HG02840 (cell line): ENCODE results near the gene ZNF738.

Experiments used
- ATAC-seq: cut with Tn5 transposase; IDR thresholded peaks from one replicate; pipeline ENCODE4 v1.9.1; 2021; ENCODE audit warnings: mild to moderate bottlenecking, moderate library complexity, moderate number of reproducible peaks; ENCODE audit not compliant: unreplicated experiment, low FRiP score

Gene ZNF738

GRCh38 chr19:21410166-21410565 lies 51.4 kb downstream of the ZNF738 start:
- no peak for ATAC-seq

GRCh38 chr19:21422244-21422643 lies 63.4 kb downstream of the ZNF738 start:
- ATAC-seq: no peak

- ATAC-seq: no peak
These were observed 64.5 kb downstream of the ZNF738 start for GRCh38 chr19:21423057-21424041.
